GM12892 (cell line): Measurements from ENCODE around the gene CRYL1.

Experiments used
- DNase-seq: peaks from one replicate; pipeline ENCODE4 v3.0.0; 2011; ENCODE audit not compliant: insufficient read length
- FAIRE-seq: peaks from 2 replicates; lab custom pipeline; 2011; peaks lifted over from hg19 to GRCh38; lab: Jason Lieb, UNC
- POLR2A ChIP-seq: IDR thresholded peaks from 2 replicates; pipeline ENCODE4 v1.6.1; 2011; ENCODE audit warnings: low read depth, low read length, control low read depth
- POLR2AphosphoS5 ChIP-seq: IDR thresholded peaks from 2 replicates; pipeline ENCODE4 v1.6.1; 2011; ENCODE audit warnings: low read depth, low read length, control low read depth
- TAF1 ChIP-seq: IDR thresholded peaks from 2 replicates; pipeline ENCODE4 v1.6.1; 2011; ENCODE audit warnings: low read depth, mild to moderate bottlenecking, control low read depth, low read length, borderline replicate concordance

Gene CRYL1

GRCh38 chr13:20501120-20501519, 24.5 kb downstream of the CRYL1 start:
- TF ChIP-seq POLR2A: no peak
- no peak for TF ChIP-seq POLR2AphosphoS5
- TF ChIP-seq TAF1: no peak
- FAIRE-seq (no peak), DNase-seq (no peak)

GRCh38 chr13:20499986-20500385, 25.7 kb downstream of the CRYL1 start:
- FAIRE-seq (no peak), DNase-seq (no peak)
- TF ChIP-seq TAF1: no peak
- TF ChIP-seq POLR2AphosphoS5: no peak
- TF ChIP-seq POLR2A: no peak

- no peak for FAIRE-seq
- no peak for DNase-seq
- TF ChIP-seq TAF1 (no peak), POLR2A (no peak)
Observed at GRCh38 chr13:20498659-20499058, 27.0 kb downstream of the CRYL1 start.

- DNase-seq: no peak
- TF ChIP-seq POLR2AphosphoS5: no peak
- TF ChIP-seq TAF1: no peak
- TF ChIP-seq POLR2A: no peak
- no peak for FAIRE-seq
Observed at GRCh38 chr13:20498129-20498528, 27.5 kb downstream of the CRYL1 start.

GRCh38 chr13:20497006-20497775, 28.5 kb downstream of the CRYL1 start:
- TF ChIP-seq POLR2A (no peak), POLR2AphosphoS5 (no peak)
- FAIRE-seq (peak; percentile 50), DNase-seq (no peak)

GRCh38 chr13:20495087-20496023, 30.3 kb downstream of the CRYL1 start:
- DNase-seq: no peak
- FAIRE-seq: peak; percentile 67
- TF ChIP-seq POLR2AphosphoS5 (no peak), TAF1 (no peak), POLR2A (no peak)

- no peak for TF ChIP-seq POLR2A
- TF ChIP-seq TAF1: no peak
- TF ChIP-seq POLR2AphosphoS5: no peak
- DNase-seq (no peak), FAIRE-seq (no peak)
Observed at GRCh38 chr13:20494656-20495055, 31.0 kb downstream of the CRYL1 start.

- TF ChIP-seq TAF1: no peak
- no peak for TF ChIP-seq POLR2AphosphoS5
- no peak for TF ChIP-seq POLR2A
- DNase-seq (no peak), FAIRE-seq (peak; percentile 30)
Observed at GRCh38 chr13:20492641-20493040, 33.0 kb downstream of the CRYL1 start.

- DNase-seq: no peak
- no peak for FAIRE-seq
- TF ChIP-seq POLR2AphosphoS5 (no peak), TAF1 (no peak), POLR2A (no peak)
Observed at GRCh38 chr13:20491926-20492435, 33.7 kb downstream of the CRYL1 start.

GRCh38 chr13:20489185-20489820, 36.4 kb downstream of the CRYL1 start:
- FAIRE-seq: peak; percentile 21
- no peak for TF ChIP-seq TAF1
- TF ChIP-seq POLR2A: no peak
- TF ChIP-seq POLR2AphosphoS5: no peak
- no peak for DNase-seq

GRCh38 chr13:20487927-20488326, 37.7 kb downstream of the CRYL1 start:
- TF ChIP-seq TAF1 (no peak), POLR2A (no peak), POLR2AphosphoS5 (no peak)
- FAIRE-seq (no peak), DNase-seq (no peak)
